Right atrium auricular region (tissue), 2 donors: Measurements from ENCODE around the gene NPAT. TPM values are rescaled to one million over a fixed set of nuclear protein-coding genes. Genes with fewer than 3 reads are reported as not detected.
"Not testable (repeated sequence)": the region's sequence is repeated elsewhere in the genome, so short reads cannot be mapped to it uniquely, and the experiment has no call there.

Source experiments
- DNase-seq: peaks from one replicate; pipeline ENCODE4 v3.0.0-alpha.2; 2019; ENCODE audit warnings: low spot score
- H3K27ac ChIP-seq, 2 donors: fragments of 200-600 bp; sonication (generic); 1 replicate in 1 of 2; 2 replicates in 1 of 2; pipeline ENCODE4 v1.5.1; 2016 to 2019
- H3K27me3 ChIP-seq, 2 donors: fragments of 200-600 bp; sonication (generic); one replicate each; pipeline versions ENCODE4 v1.5.1 to v1.6.0; 2017 to 2019
- H3K36me3 ChIP-seq: fragments of 200-600 bp; sonication (generic); one replicate; pipeline ENCODE4 v1.5.1; 2016
- H3K4me1 ChIP-seq, 2 donors: fragments of 200-600 bp; sonication (generic); one replicate each; pipeline versions ENCODE4 v1.5.1 to v1.6.0; 2017 to 2019
- H3K4me3 ChIP-seq, 2 donors: fragments of 200-600 bp; sonication (generic); 1 replicate in 1 of 2; 2 replicates in 1 of 2; pipeline ENCODE4 v1.5.1; 2017 to 2019; ENCODE audit warnings: mild to moderate bottlenecking in 1 of 2, moderate library complexity in 1 of 2
- H3K9me3 ChIP-seq, 2 donors: fragments of 200-600 bp; sonication (generic); one replicate each; pipeline ENCODE4 v1.5.1; 2019
- total RNA-seq, 2 donors: library from RNA; depleted of rRNA; stranded (reverse); fragments of >200 nt; gene quantifications; one replicate each; pipeline ENCODE4 v1.1.0, GENCODE V29; 2016
- TF ChIP-seq, protein P1 (sequence below), 2 donors: fragments of 200-600 bp; sonication (generic); IDR thresholded peaks; one replicate each; pipeline ENCODE4 v1.5.1; 2019; ENCODE audit warnings: antibody characterized with exemption in 2 of 2

NPAT gene
- total RNA-seq, 2 donors from 2014 or later, result 10.6 to 12.7 TPM

GRCh38 chr11:108170184-108170583 lies 52.3 kb downstream of the NPAT start:
- no peak for DNase-seq
- Histone ChIP-seq H3K4me1 (no peaks in the 10 kb centered on the region), H3K36me3 (peaks cover 50% of the 10 kb centered on the region), H3K27ac (peak overlapping the region; percentile 5 to 31), H3K9me3 (no peaks in the 10 kb centered on the region), H3K27me3 (no peaks in the 10 kb centered on the region), H3K4me3 (no peak overlapping the region)
- TF ChIP-seq, protein P1, sequence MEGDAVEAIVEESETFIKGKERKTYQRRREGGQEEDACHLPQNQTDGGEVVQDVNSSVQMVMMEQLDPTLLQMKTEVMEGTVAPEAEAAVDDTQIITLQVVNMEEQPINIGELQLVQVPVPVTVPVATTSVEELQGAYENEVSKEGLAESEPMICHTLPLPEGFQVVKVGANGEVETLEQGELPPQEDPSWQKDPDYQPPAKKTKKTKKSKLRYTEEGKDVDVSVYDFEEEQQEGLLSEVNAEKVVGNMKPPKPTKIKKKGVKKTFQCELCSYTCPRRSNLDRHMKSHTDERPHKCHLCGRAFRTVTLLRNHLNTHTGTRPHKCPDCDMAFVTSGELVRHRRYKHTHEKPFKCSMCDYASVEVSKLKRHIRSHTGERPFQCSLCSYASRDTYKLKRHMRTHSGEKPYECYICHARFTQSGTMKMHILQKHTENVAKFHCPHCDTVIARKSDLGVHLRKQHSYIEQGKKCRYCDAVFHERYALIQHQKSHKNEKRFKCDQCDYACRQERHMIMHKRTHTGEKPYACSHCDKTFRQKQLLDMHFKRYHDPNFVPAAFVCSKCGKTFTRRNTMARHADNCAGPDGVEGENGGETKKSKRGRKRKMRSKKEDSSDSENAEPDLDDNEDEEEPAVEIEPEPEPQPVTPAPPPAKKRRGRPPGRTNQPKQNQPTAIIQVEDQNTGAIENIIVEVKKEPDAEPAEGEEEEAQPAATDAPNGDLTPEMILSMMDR (IDR thresholded peaks at IDR 0.05), result no peak

DNA sequence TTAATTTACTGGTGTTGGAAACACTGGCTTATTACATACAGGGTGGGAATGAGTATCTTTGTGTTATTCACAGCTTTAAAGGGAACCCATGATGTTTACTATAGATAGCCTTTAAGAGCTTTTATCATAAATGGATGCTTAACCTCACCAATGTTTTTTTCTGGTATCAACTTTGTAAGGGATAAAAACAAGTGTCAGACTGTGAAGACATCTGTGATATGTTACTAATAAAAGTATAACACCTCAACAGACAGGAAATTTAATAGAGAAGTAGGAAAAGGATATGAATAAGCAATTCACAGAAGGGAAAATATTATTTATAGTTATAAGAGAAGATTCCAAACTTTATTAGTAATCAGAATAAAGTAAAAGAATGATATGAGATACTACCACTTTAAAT lies 54.8 kb downstream of the NPAT start:
- H3K27me3 ChIP-seq, result no peaks in the 10 kb centered on the region
- TF ChIP-seq, protein P1 (IDR thresholded peaks at IDR 0.05), result no peak
- H3K9me3 ChIP-seq, result no peaks in the 10 kb centered on the region
- no peak overlapping the region for H3K4me3 ChIP-seq
- no peaks in the 10 kb centered on the region for H3K4me1 ChIP-seq
- DNase-seq, result no peak
- no peak overlapping the region for H3K27ac ChIP-seq
- H3K36me3 ChIP-seq, result peaks cover 66% of the 10 kb centered on the region

DNA sequence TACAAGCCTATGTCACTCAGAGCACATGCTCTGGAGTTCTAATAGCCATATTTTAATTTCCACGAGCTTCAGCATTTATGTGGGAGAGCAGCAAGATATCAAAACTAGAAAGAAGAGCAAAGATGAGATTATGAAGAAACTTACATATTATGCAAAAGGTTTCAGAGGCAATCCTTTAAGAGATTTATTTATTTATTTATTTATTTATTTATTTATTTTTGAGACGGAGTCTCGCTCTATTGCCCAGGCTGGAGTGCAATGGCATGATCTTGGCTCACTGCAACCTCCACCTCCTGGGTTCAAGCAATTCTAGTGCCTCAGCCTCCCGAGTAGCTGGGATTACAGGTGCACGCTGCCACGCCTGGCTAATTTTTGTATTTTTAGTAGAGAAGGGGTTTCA lies 59.6 kb downstream of the NPAT start:
- H3K27ac ChIP-seq, H3K4me1 ChIP-seq, H3K9me3 ChIP-seq, H3K27me3 ChIP-seq, DNase-seq, H3K4me3 ChIP-seq: not testable (repeated sequence)
- H3K36me3 ChIP-seq, result peaks cover 78% of the 10 kb centered on the region

- DNase-seq, result no peak
- H3K27ac ChIP-seq, result no peak overlapping the region
- H3K4me3 ChIP-seq, result no peak overlapping the region
- H3K27me3 ChIP-seq, result no peaks in the 10 kb centered on the region
- H3K9me3 ChIP-seq, result no peaks in the 10 kb centered on the region
- TF ChIP-seq, protein P1 (IDR thresholded peaks at IDR 0.05), result no peak
- H3K36me3 ChIP-seq, result peaks cover 66% of the 10 kb centered on the region
- no peaks in the 10 kb centered on the region for H3K4me1 ChIP-seq
These were observed 61.4 kb downstream of the NPAT start for GRCh38 chr11:108160970-108161566.

DNA sequence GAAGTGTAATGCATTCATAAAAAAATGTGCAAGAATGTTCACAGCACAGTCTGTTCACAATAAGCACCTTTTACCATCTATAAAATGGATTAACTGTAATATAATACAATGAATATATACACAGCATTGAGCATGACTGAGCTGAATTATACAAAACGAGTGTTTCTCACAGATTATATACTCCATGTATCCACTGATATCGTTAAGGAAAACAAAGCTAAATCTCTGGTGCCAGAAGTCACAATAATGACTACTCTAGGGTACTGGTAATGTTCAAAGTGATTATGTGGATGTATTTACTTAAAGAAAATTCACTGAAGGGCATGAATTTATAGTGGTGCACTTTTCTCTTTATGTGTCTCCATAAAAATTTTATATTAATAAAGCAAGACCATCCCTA lies 67.8 kb downstream of the NPAT start:
- peaks cover 53% of the 10 kb centered on the region for H3K36me3 ChIP-seq
- no peak for DNase-seq
- H3K27ac ChIP-seq, result no peak overlapping the region
- TF ChIP-seq, protein P1 (IDR thresholded peaks at IDR 0.05), result no peak
- no peaks in the 10 kb centered on the region for H3K4me1 ChIP-seq
- H3K9me3 ChIP-seq, result no peaks in the 10 kb centered on the region
- H3K27me3 ChIP-seq, result no peaks in the 10 kb centered on the region
- H3K4me3 ChIP-seq, result no peak overlapping the region

- Histone ChIP-seq H3K4me1 (no peaks in the 10 kb centered on the region), H3K27ac (no peak overlapping the region), H3K27me3 (no peaks in the 10 kb centered on the region), H3K36me3 (peaks cover 84% of the 10 kb centered on the region), H3K9me3 (no peaks in the 10 kb centered on the region), H3K4me3 (no peak overlapping the region)
- TF ChIP-seq, protein P1 (IDR thresholded peaks at IDR 0.05), result no peak
- no peak for DNase-seq
These were observed 73.9 kb downstream of the NPAT start for GRCh38 chr11:108148556-108148955.
